HEK293 (cell line): ENCODE results near the gene MCAT.
A peak's percentile ranks its signal among the peaks of the same experiment; 100 is the strongest.

Source experiments
- CTCF ChIA-PET: fragments of 350-600 bp; formaldehyde crosslinking; extraction: SDS; loops from one replicate; lab custom pipeline; 2021; ENCODE audit warnings: antibody characterized with exemption; lab: Yijun Ruan, JAX
- POLR2A ChIA-PET: fragments of 300-600 bp; formaldehyde crosslinking; extraction: SDS; loops from one replicate; lab custom pipeline; 2020; ENCODE audit warnings: antibody characterized with exemption, inconsistent platforms; lab: Yijun Ruan, JAX
- H3K27ac ChIP-seq: fragments of 200-500 bp; sonication (Bioruptor generic); 2 replicates; pipeline ENCODE4 v1.5.1; 2014; ENCODE audit warnings: low read depth, low read length, control low read depth, inconsistent platforms; ENCODE audit errors: extremely low read depth
- H3K36me3 ChIP-seq, 2 experiments: fragments of 200-500 bp in 1 of 2; sonication (Bioruptor generic) in 1 of 2; 1 replicate in 1 of 2; 2 replicates in 1 of 2; pipeline ENCODE4 v1.5.1; 2014 to 2017; ENCODE audit warnings: inconsistent platforms in 2 of 2, low read length in 2 of 2; ENCODE audit not compliant: control insufficient read depth in 2 of 2, insufficient read depth in 1 of 2
- H3K4me1 ChIP-seq: fragments of 200-500 bp; sonication (Bioruptor generic); 2 replicates; pipeline ENCODE4 v1.5.1; 2014; ENCODE audit warnings: mild to moderate bottlenecking, low read length, inconsistent platforms; ENCODE audit not compliant: control insufficient read depth, insufficient read depth
- H3K4me3 ChIP-seq: 2 replicates; pipeline ENCODE4 v1.5.1; 2011; ENCODE audit warnings: low read depth, mild to moderate bottlenecking, control low read depth, low read length, moderate library complexity
- H3K9me3 ChIP-seq: fragments of 200-500 bp; sonication (Bioruptor generic); 2 replicates; pipeline ENCODE4 v1.5.1; 2014; ENCODE audit warnings: low read depth, low read length, inconsistent platforms; ENCODE audit not compliant: control insufficient read depth, insufficient read depth
- BCL6B ChIP-seq: fragments of 450-650 bp; formaldehyde crosslinking; IDR thresholded peaks from 2 replicates; pipeline ENCODE4 v1.5.1; 2017; ENCODE audit warnings: missing biosample characterization, missing genetic modification characterization
- GLI2 ChIP-seq: fragments of 450-650 bp; formaldehyde crosslinking; IDR thresholded peaks from 2 replicates; pipeline ENCODE4; 2017; ENCODE audit warnings: missing biosample characterization, missing genetic modification characterization, low read depth, borderline replicate concordance
- GLIS2 ChIP-seq: fragments of 450-650 bp; formaldehyde crosslinking; IDR thresholded peaks from 2 replicates; pipeline ENCODE4 v1.5.1; 2016; ENCODE audit warnings: missing biosample characterization, missing genetic modification characterization
- HOXA7 ChIP-seq: sonication (generic); formaldehyde crosslinking; IDR thresholded peaks from 2 replicates; pipeline ENCODE4 v1.8.1; 2022; ENCODE audit warnings: missing genetic modification reagents, borderline replicate concordance
- HOXD13 ChIP-seq: sonication (generic); formaldehyde crosslinking; IDR thresholded peaks from 2 replicates; pipeline ENCODE4 v1.8.0; 2022; ENCODE audit warnings: missing genetic modification reagents, borderline replicate concordance
- KLF7 ChIP-seq: fragments of 450-650 bp; formaldehyde crosslinking; IDR thresholded peaks from 2 replicates; pipeline ENCODE4 v1.5.1; 2016; ENCODE audit warnings: missing biosample characterization, missing genetic modification characterization, borderline replicate concordance
- OVOL3 ChIP-seq: fragments of 450-650 bp; formaldehyde crosslinking; IDR thresholded peaks from 2 replicates; pipeline ENCODE4 v1.5.1; 2016; ENCODE audit warnings: missing biosample characterization, missing genetic modification characterization
- REPIN1 ChIP-seq: fragments of 450-650 bp; formaldehyde crosslinking; IDR thresholded peaks from 2 replicates; pipeline ENCODE4 v1.5.1; 2017; ENCODE audit warnings: missing biosample characterization, missing genetic modification characterization, low read depth
- SP7 ChIP-seq: fragments of 450-650 bp; formaldehyde crosslinking; IDR thresholded peaks from 2 replicates; pipeline ENCODE4 v1.5.1; 2016; ENCODE audit warnings: missing biosample characterization, missing genetic modification characterization
- YY1 ChIP-seq: fragments of 450-650 bp; formaldehyde crosslinking; IDR thresholded peaks from 2 replicates; pipeline ENCODE4 v1.5.1; 2018; ENCODE audit warnings: missing biosample characterization, missing genetic modification characterization
- ZBTB48 ChIP-seq: fragments of 450-650 bp; formaldehyde crosslinking; IDR thresholded peaks from 2 replicates; pipeline ENCODE4 v1.5.1; 2016; ENCODE audit warnings: missing biosample characterization, missing genetic modification characterization
- ZFHX2 ChIP-seq: fragments of 450-650 bp; formaldehyde crosslinking; conservative IDR thresholded peaks from 2 replicates; pipeline ENCODE4 v1.5.1; 2016; ENCODE audit warnings: missing biosample characterization, missing genetic modification characterization
- ZNF138 ChIP-seq: fragments of 450-650 bp; formaldehyde crosslinking; IDR thresholded peaks from 2 replicates; pipeline ENCODE4 v1.5.1; 2016; ENCODE audit warnings: missing biosample characterization, missing genetic modification characterization, borderline replicate concordance
- ZNF146 ChIP-seq: fragments of 450-650 bp; formaldehyde crosslinking; IDR thresholded peaks from 2 replicates; pipeline ENCODE4 v1.5.1; 2016; ENCODE audit warnings: missing biosample characterization, missing genetic modification characterization
- ZNF157 ChIP-seq: fragments of 450-650 bp; formaldehyde crosslinking; IDR thresholded peaks from 2 replicates; pipeline ENCODE4 v1.5.1; 2016; ENCODE audit warnings: missing biosample characterization, missing genetic modification characterization
- ZNF214 ChIP-seq: fragments of 450-650 bp; formaldehyde crosslinking; IDR thresholded peaks from 2 replicates; pipeline ENCODE4 v1.5.1; 2017; ENCODE audit warnings: missing biosample characterization, mild to moderate bottlenecking, missing genetic modification characterization, borderline replicate concordance
- ZNF266 ChIP-seq: fragments of 450-650 bp; formaldehyde crosslinking; IDR thresholded peaks from 2 replicates; pipeline ENCODE4 v1.5.1; 2016; ENCODE audit warnings: missing biosample characterization, missing genetic modification characterization, low read depth
- ZNF311 ChIP-seq: fragments of 450-650 bp; formaldehyde crosslinking; IDR thresholded peaks from 2 replicates; pipeline ENCODE4 v1.5.1; 2017; ENCODE audit warnings: missing biosample characterization, missing genetic modification characterization, borderline replicate concordance
- ZNF362 ChIP-seq: fragments of 450-650 bp; formaldehyde crosslinking; IDR thresholded peaks from 2 replicates; pipeline ENCODE4 v1.5.1; 2016; ENCODE audit warnings: missing biosample characterization, missing genetic modification characterization
- ZNF37A ChIP-seq: fragments of 450-650 bp; IDR thresholded peaks from 2 replicates; pipeline ENCODE4 v1.5.1; 2018; ENCODE audit warnings: missing biosample characterization, missing genetic modification characterization
- ZNF488 ChIP-seq: fragments of 450-650 bp; formaldehyde crosslinking; IDR thresholded peaks from 2 replicates; pipeline ENCODE4 v1.5.1; 2016; ENCODE audit warnings: missing biosample characterization, missing genetic modification characterization
- ZNF571 ChIP-seq: fragments of 450-650 bp; formaldehyde crosslinking; IDR thresholded peaks from 2 replicates; pipeline ENCODE4 v1.5.0; 2017; ENCODE audit warnings: missing biosample characterization, missing genetic modification characterization
- ZNF585B ChIP-seq: fragments of 450-650 bp; formaldehyde crosslinking; IDR thresholded peaks from 2 replicates; pipeline ENCODE4 v1.5.1; 2016; ENCODE audit warnings: missing biosample characterization, missing genetic modification characterization
- ZNF596 ChIP-seq: fragments of 450-650 bp; IDR thresholded peaks from 2 replicates; pipeline ENCODE4 v1.5.0; 2018; ENCODE audit warnings: missing biosample characterization, mild to moderate bottlenecking, missing genetic modification characterization, moderate library complexity
- ZNF624 ChIP-seq: fragments of 450-650 bp; formaldehyde crosslinking; IDR thresholded peaks from 2 replicates; pipeline ENCODE4 v1.5.1; 2017; ENCODE audit warnings: missing biosample characterization, missing genetic modification characterization
- ZNF707 ChIP-seq: fragments of 450-650 bp; formaldehyde crosslinking; IDR thresholded peaks from 2 replicates; pipeline ENCODE4 v1.5.1; 2016; ENCODE audit warnings: missing biosample characterization, missing genetic modification characterization
- ZNF76 ChIP-seq: fragments of 450-650 bp; formaldehyde crosslinking; IDR thresholded peaks from 2 replicates; pipeline ENCODE4; 2016; ENCODE audit warnings: low read depth, missing biosample characterization, missing genetic modification characterization, borderline replicate concordance
- ZNF785 ChIP-seq: fragments of 450-650 bp; formaldehyde crosslinking; IDR thresholded peaks from 2 replicates; pipeline ENCODE4 v1.5.1; 2016; ENCODE audit warnings: missing biosample characterization, missing genetic modification characterization

MCAT gene

GRCh38 chr22:43155789-43156188 is 12.6 kb upstream of the MCAT start (continued):
- TF ChIP-seq SP7 (no peak), ZNF585B (tag by site-specific recombination) (no peak), ZFHX2 (tag by site-specific recombination) (peak; percentile 49), ZNF138 (tag by site-specific recombination) (no peak), ZNF76 (tag by site-specific recombination) (no peak), KLF7 (tag by site-specific recombination) (no peak), OVOL3 (no peak), GLI2 (tag by site-specific recombination) (no peak), HOXA7 (no peak)

DNA sequence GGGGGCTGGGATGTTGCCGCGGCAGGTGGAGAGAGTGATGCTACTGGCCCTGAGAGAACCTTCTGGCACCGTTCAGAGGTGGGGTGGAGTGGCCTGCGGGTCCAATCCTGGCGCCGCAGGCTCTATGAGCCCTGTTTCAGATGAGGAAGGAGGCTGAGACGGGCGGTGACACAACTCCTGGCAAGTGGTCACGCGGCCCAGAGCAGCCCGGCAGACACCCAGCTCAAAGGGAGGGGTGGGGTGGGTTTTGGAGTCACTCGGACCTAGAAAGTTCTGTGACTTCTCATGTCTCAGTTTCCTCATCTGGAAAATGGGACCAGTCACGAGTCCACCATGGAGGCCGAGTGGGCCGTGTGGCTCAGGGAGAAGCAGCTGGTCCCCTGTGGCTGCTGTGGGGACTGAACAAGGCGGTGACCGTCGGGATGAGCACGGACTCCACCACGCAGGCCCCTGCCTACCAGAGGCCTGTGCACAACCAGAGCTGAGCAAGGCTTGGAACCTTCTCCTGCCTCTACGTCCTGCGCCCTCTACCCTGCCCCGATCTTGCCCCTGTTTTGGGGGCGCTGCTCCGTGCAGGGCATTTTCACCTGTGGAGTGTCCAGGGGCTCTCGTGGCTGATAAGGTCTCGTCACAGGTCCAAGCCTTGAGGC is 11.8 kb upstream of the MCAT start:
- no peak overlapping the region for H3K4me3 ChIP-seq
- TF ChIP-seq ZNF214 (tag by site-specific recombination) (no peak), ZNF266 (tag by site-specific recombination) (no peak), ZNF157 (no peak), BCL6B (tag by site-specific recombination) (no peak), ZNF624 (no peak), ZNF311 (tag by site-specific recombination) (no peak), ZNF707 (tag by site-specific recombination) (no peak), ZNF362 (tag by site-specific recombination) (no peak), REPIN1 (no peak)
- TF ChIP-seq, all 188 proteins: peak for 0
- H3K9me3 ChIP-seq = no peaks in the 10 kb centered on the region
- H3K27ac ChIP-seq = no peak overlapping the region
- peaks cover 10% of the 10 kb centered on the region for H3K4me1 ChIP-seq
- POLR2A ChIA-PET = no interaction called here
- H3K36me3 ChIP-seq = no peaks in the 10 kb centered on the region
- CTCF ChIA-PET = no interaction called here

GRCh38 chr22:43153899-43154298 is 10.7 kb upstream of the MCAT start:
- no peaks in the 10 kb centered on the region for H3K36me3 ChIP-seq
- peaks cover 10% of the 10 kb centered on the region for H3K4me1 ChIP-seq
- H3K9me3 ChIP-seq = no peaks in the 10 kb centered on the region
- ChIA-PET POLR2A (no interaction called here), CTCF (no interaction called here)
- TF ChIP-seq ZNF785 (tag by site-specific recombination) (no peak), YY1 (tag by site-specific recombination) (no peak), HOXD13 (CRISPR knock-in tag) (no peak), ZNF571 (tag by site-specific recombination) (no peak), ZNF488 (tag by site-specific recombination) (no peak), ZBTB48 (tag by site-specific recombination) (no peak), KLF7 (tag by site-specific recombination) (no peak), GLIS2 (tag by site-specific recombination) (no peak), ZNF37A (no peak), ZNF596 (tag by site-specific recombination) (no peak), ZNF146 (tag by site-specific recombination) (no peak)
- H3K27ac ChIP-seq = no peak overlapping the region
- no peak overlapping the region for H3K4me3 ChIP-seq
